GM23248 (cell line): Measurements from ENCODE around the gene MPPE1. TPM values are rescaled to one million over a fixed set of nuclear protein-coding genes. Genes with fewer than 3 reads are reported as not detected.

Experiments
- DNase-seq: peaks from one replicate; pipeline ENCODE4 v3.0.0-alpha.2; 2015
- H2AFZ ChIP-seq: fragments of 200-600 bp; sonication (generic); 2 replicates; pipeline ENCODE4 v1.6.1; 2016; ENCODE audit warnings: antibody characterized with exemption
- H3F3A ChIP-seq: fragments of 200-600 bp; sonication (generic); 2 replicates; pipeline ENCODE4 v1.6.1; 2016; ENCODE audit warnings: mild to moderate bottlenecking, antibody characterized with exemption, mixed run types; ENCODE audit not compliant: insufficient read depth
- H3K27ac ChIP-seq: fragments of 200-600 bp; sonication (generic); 2 replicates; pipeline ENCODE4 v1.5.1; 2016; ENCODE audit warnings: mild to moderate bottlenecking
- H3K27me3 ChIP-seq: fragments of 200-600 bp; sonication (generic); replicated peaks from 2 replicates; pipeline ENCODE4 v1.6.1; 2016; ENCODE audit warnings: mild to moderate bottlenecking; ENCODE audit not compliant: insufficient read depth
- H3K36me3 ChIP-seq: fragments of 200-600 bp; sonication (generic); 2 replicates; pipeline ENCODE4 v1.6.1; 2016; ENCODE audit warnings: low read depth, mild to moderate bottlenecking
- H3K4me1 ChIP-seq: fragments of 200-600 bp; sonication (generic); 2 replicates; pipeline ENCODE4 v1.6.1; 2016; ENCODE audit warnings: mild to moderate bottlenecking; ENCODE audit not compliant: insufficient read depth
- H3K4me2 ChIP-seq: fragments of 200-600 bp; sonication (generic); one replicate; pipeline ENCODE4 v1.6.1; 2016; ENCODE audit warnings: mild to moderate bottlenecking; ENCODE audit not compliant: unreplicated experiment
- H3K4me3 ChIP-seq: fragments of 200-600 bp; sonication (generic); 2 replicates; pipeline ENCODE4 v1.5.1; 2016; ENCODE audit warnings: mild to moderate bottlenecking
- H3K79me2 ChIP-seq: fragments of 200-600 bp; sonication (generic); 2 replicates; pipeline ENCODE4 v1.6.1; 2016; ENCODE audit warnings: mild to moderate bottlenecking; ENCODE audit not compliant: insufficient read depth
- H3K9ac ChIP-seq: fragments of 200-600 bp; sonication (generic); 2 replicates; pipeline ENCODE4 v1.6.1; 2016; ENCODE audit warnings: mild to moderate bottlenecking
- H3K9me2 ChIP-seq: fragments of 200-600 bp; sonication (generic); 2 replicates; pipeline ENCODE4 v1.6.1; 2016; ENCODE audit warnings: mixed run types, mild to moderate bottlenecking, moderate library complexity; ENCODE audit not compliant: insufficient read depth
- H3K9me3 ChIP-seq: fragments of 200-600 bp; sonication (generic); one replicate; pipeline ENCODE4 v1.6.1; 2017; ENCODE audit warnings: low read depth
- H4K20me1 ChIP-seq: fragments of 200-600 bp; sonication (generic); 2 replicates; pipeline ENCODE4 v1.6.0; 2016; ENCODE audit not compliant: insufficient read depth
- EZH2 ChIP-seq: fragments of 200-600 bp; sonication (generic); IDR thresholded peaks from 2 replicates; pipeline ENCODE4 v1.6.1; 2018; ENCODE audit warnings: antibody characterized with exemption, mild to moderate bottlenecking; ENCODE audit not compliant: insufficient read depth, poor library complexity, severe bottlenecking
- EZH2phosphoT487 ChIP-seq: fragments of 200-600 bp; sonication (generic); IDR thresholded peaks from 2 replicates; pipeline ENCODE4 v1.6.1; 2018; ENCODE audit warnings: antibody characterized with exemption, moderate library complexity, mild to moderate bottlenecking, low read depth; ENCODE audit not compliant: insufficient read depth
- WGBS, 2 experiments: methylation state at CpG; one replicate each; pipeline ENCODE4 v1.1.6; 2015 to 2017; ENCODE audit warnings: low lambda C conversion rate in 2 of 2, low coverage in 1 of 2; ENCODE audit errors: missing lambda C conversion rate in 2 of 2; 5-methylcytosine and 5-hydroxymethylcytosine counted together
- in situ Hi-C: fragments of 300-500 bp; cut with MboI; formaldehyde crosslinking; loops from 2 replicates; pipeline ENCODE4 v1.15.0; 2020
- polyA plus RNA-seq: library from polyadenylated mRNA; unstranded; fragments of >200 nt; fragmentation: Nextera tagmentation; extraction: Ambion mirVana; gene quantifications from 2 replicates; pipeline ENCODE4 v1.2.1, GENCODE V29; 2016
- total RNA-seq: library from RNA; depleted of rRNA; stranded (reverse); fragments of >200 nt; shearing (Covaris generic); gene quantifications from 2 replicates; pipeline ENCODE4 v1.2.3, GENCODE V29; 2014

Gene MPPE1
- total and polyA plus RNA-seq, 2 experiments from 2014 or later: 25.6 to 39.7 TPM

GRCh38 chr18:11872479-11873136 lies 35.5 kb downstream of the MPPE1 start:
- Histone ChIP-seq H3K9me3 (no peaks in the 10 kb centered on the region), H3K27me3 (no peaks in the 10 kb centered on the region), H3K4me3 (no peak overlapping the region), H3K4me1 (no peaks in the 10 kb centered on the region), H3K4me2 (no peak overlapping the region), H3K9ac (no peak overlapping the region), H3K27ac (no peak overlapping the region), H3K36me3 (no peaks in the 10 kb centered on the region), H3K79me2 (no peaks in the 10 kb centered on the region), H4K20me1 (no peaks in the 10 kb centered on the region), H3K9me2 (no peaks in the 10 kb centered on the region), H2AFZ (no peak overlapping the region), H3F3A (no peaks in the 10 kb centered on the region)
- 78 to 83% methylated on average over 13 of the region's 13 CpGs for WGBS, 2 experiments
- in situ Hi-C loops: no loop called here
- peak; percentile 40 for DNase-seq
- TF ChIP-seq EZH2phosphoT487 (no peak), EZH2 (no peak)

GRCh38 chr18:11871501-11871900 lies 36.6 kb downstream of the MPPE1 start:
- Histone ChIP-seq H3F3A (no peaks in the 10 kb centered on the region), H3K9me3 (no peaks in the 10 kb centered on the region), H3K4me3 (no peak overlapping the region), H3K9me2 (no peaks in the 10 kb centered on the region), H3K4me2 (no peak overlapping the region), H3K79me2 (no peaks in the 10 kb centered on the region), H3K4me1 (no peaks in the 10 kb centered on the region), H3K36me3 (no peaks in the 10 kb centered on the region), H3K9ac (no peak overlapping the region), H2AFZ (no peak overlapping the region), H3K27me3 (no peaks in the 10 kb centered on the region), H3K27ac (no peak overlapping the region), H4K20me1 (no peaks in the 10 kb centered on the region)
- no peak for TF ChIP-seq EZH2phosphoT487
- TF ChIP-seq EZH2: no peak
- 67 to 73% methylated on average over 5 of the region's 5 CpGs for WGBS, 2 experiments
- in situ Hi-C loops: no loop called here
- no peak for DNase-seq

- H3K36me3 ChIP-seq: no peaks in the 10 kb centered on the region
- no peaks in the 10 kb centered on the region for H3K79me2 ChIP-seq
- no peak overlapping the region for H3K4me3 ChIP-seq
- 94 to 95% methylated on average over 8 of the region's 8 CpGs for WGBS, 2 experiments
- no peak for DNase-seq
- no peaks in the 10 kb centered on the region for H3K9me2 ChIP-seq
- no peak overlapping the region for H3K4me2 ChIP-seq
- no peaks in the 10 kb centered on the region for H3K4me1 ChIP-seq
- H3K9me3 ChIP-seq: no peaks in the 10 kb centered on the region
- H3K9ac ChIP-seq: no peak overlapping the region
- no peaks in the 10 kb centered on the region for H3K27me3 ChIP-seq
- H3K27ac ChIP-seq: no peak overlapping the region
- H2AFZ ChIP-seq: no peak overlapping the region
- in situ Hi-C loops: no loop called here
- no peaks in the 10 kb centered on the region for H4K20me1 ChIP-seq
- H3F3A ChIP-seq: no peaks in the 10 kb centered on the region
- TF ChIP-seq EZH2phosphoT487 (no peak), EZH2 (no peak)
Observed at GRCh38 chr18:11868230-11868629, 39.9 kb downstream of the MPPE1 start.

- H3K4me1 ChIP-seq: no peaks in the 10 kb centered on the region
- H3K36me3 ChIP-seq: no peaks in the 10 kb centered on the region
- H3K27ac ChIP-seq: no peak overlapping the region
- H3K9me2 ChIP-seq: no peaks in the 10 kb centered on the region
- H3K4me3 ChIP-seq: no peak overlapping the region
- H2AFZ ChIP-seq: no peak overlapping the region
- H3F3A ChIP-seq: no peaks in the 10 kb centered on the region
- H3K79me2 ChIP-seq: no peaks in the 10 kb centered on the region
- DNase-seq: no peak
- 91 to 94% methylated on average over 5 of the region's 5 CpGs for WGBS, 2 experiments
- H3K9ac ChIP-seq: no peak overlapping the region
- TF ChIP-seq EZH2: no peak
- TF ChIP-seq EZH2phosphoT487: no peak
- in situ Hi-C loops: no loop called here
- no peaks in the 10 kb centered on the region for H3K27me3 ChIP-seq
- no peaks in the 10 kb centered on the region for H4K20me1 ChIP-seq
- H3K9me3 ChIP-seq: no peaks in the 10 kb centered on the region
- H3K4me2 ChIP-seq: no peak overlapping the region
Observed at GRCh38 chr18:11866764-11867163, 41.4 kb downstream of the MPPE1 start.
